ENCODE results near the gene YAP1.

The YAP1 gene

DNA sequence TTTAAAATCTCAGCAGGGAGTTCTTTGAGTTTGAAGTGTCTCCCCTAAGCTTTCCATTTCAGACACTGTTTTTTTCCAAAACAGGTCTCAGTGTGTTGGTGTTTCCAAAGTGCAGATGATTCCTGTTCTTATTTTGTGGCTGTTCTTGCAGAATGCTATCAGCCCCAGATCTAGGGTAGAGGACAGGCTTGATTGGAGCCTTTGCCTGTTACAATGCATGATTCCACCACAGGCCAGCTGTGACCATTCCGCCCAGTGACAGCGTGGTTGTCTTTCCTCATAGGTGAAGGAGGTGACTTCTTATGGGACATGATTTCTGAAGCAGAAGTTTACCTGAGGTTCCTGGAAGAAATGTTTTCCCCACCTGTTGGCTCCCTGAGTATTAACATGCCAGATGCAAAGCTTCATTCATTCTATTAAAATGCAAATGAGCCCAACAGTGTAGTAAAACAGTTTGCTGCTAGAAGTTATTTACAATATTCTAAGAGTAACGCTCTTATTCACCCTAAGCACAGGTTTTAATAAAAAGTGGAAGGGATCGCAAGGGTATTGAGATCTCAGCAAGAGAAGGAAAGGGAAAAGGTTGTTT lies 170.1 kb downstream of the YAP1 start:
- ATAC-seq (no peak), DNase-seq (no peak)
- Mint-ChIP-seq H3K9me3 (no peaks in the 10 kb centered on the region), H3K27ac (no peak overlapping the region), H3K4me3 (no peak overlapping the region), H3K27me3 (peaks cover 16% of the 10 kb centered on the region), H3K4me1 (peaks cover 21% of the 10 kb centered on the region)
